SJSA1 (cell line): ENCODE measurements around the gene MBOAT7. TPM values are rescaled to one million over a fixed set of nuclear protein-coding genes. Genes with fewer than 3 reads are reported as not detected.
"Not testable (repeated sequence)": the region's sequence is repeated elsewhere in the genome, so short reads cannot be mapped to it uniquely, and the experiment has no call there.

Source experiments
- DNase-seq, 2 experiments: peaks; one replicate each; pipeline ENCODE4 v3.0.0-alpha.2; 2015 to 2020; ENCODE audit warnings: low spot score in 2 of 2, low read depth in 1 of 2
- H3K27ac ChIP-seq: fragments of 250-450 bp; sonication (Bioruptor Pico); 2 replicates; pipeline ENCODE4 v1.5.1; 2020; ENCODE audit warnings: mild to moderate bottlenecking, moderate library complexity
- H3K27me3 ChIP-seq: fragments of 250-450 bp; sonication (Bioruptor Pico); replicated peaks from 2 replicates; pipeline ENCODE4 v1.5.1; 2020; ENCODE audit warnings: mild to moderate bottlenecking, moderate library complexity
- H3K36me3 ChIP-seq: fragments of 250-450 bp; sonication (Bioruptor Pico); 2 replicates; pipeline ENCODE4 v1.5.1; 2020; ENCODE audit warnings: mild to moderate bottlenecking
- H3K4me1 ChIP-seq: fragments of 250-450 bp; sonication (Bioruptor Pico); replicated peaks from 2 replicates; pipeline ENCODE4 v1.6.1; 2021; ENCODE audit warnings: mild to moderate bottlenecking
- H3K4me3 ChIP-seq: fragments of 250-450 bp; sonication (Bioruptor Pico); 2 replicates; pipeline ENCODE4 v1.5.1; 2020; ENCODE audit warnings: mild to moderate bottlenecking
- H3K9me3 ChIP-seq: fragments of 250-450 bp; sonication (Bioruptor Pico); replicated peaks from 2 replicates; pipeline ENCODE4 v1.5.1; 2020; ENCODE audit warnings: mild to moderate bottlenecking
- total RNA-seq: library from RNA; depleted of rRNA; stranded (reverse); fragments of >200 nt; shearing (Covaris generic); gene quantifications from 2 replicates; pipeline ENCODE4 v1.2.3, GENCODE V29; 2014

Gene MBOAT7
- total RNA-seq, 1 experiment from 2014 or later = 118 TPM

DNA sequence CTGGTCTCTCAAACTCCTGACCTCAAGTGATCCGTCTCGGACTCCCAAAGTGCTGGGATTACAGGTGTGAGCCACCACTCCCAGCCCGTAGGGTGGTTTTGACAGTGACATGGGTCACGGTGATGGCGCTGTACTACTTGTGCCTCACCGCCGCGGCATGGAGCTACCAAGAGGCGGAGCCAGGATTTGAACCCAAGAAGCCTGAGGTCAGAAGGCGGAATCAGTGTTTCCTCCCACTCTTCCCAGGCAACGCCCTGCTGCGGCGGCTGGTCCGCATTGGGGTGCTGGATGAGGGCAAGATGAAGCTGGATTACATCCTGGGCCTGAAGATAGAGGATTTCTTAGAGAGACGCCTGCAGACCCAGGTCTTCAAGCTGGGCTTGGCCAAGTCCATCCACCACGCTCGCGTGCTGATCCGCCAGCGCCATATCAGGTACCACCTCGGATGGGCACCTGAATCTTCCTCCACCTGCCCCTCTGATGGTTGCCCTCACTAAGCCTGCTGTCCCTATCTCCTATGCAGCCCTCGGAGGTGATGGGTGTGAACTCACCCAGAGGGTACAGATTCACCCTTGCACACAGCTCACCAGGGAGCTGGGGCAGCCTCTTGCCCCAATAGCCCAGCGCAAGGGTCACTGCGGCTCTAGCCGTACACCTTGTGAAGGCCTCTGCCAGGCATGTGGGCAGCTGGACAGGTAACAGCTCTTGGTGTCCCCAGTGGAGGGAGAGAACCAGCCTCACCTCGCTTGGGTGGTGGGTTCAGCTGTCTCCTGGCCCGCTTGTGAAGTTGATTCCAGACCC, 16.9 kb upstream of the MBOAT7 start:
- Histone ChIP-seq H3K36me3 (peaks cover 87% of the 10 kb centered on the region), H3K4me3 (no peak overlapping the region), H3K4me1 (peaks cover 54% of the 10 kb centered on the region)

DNA sequence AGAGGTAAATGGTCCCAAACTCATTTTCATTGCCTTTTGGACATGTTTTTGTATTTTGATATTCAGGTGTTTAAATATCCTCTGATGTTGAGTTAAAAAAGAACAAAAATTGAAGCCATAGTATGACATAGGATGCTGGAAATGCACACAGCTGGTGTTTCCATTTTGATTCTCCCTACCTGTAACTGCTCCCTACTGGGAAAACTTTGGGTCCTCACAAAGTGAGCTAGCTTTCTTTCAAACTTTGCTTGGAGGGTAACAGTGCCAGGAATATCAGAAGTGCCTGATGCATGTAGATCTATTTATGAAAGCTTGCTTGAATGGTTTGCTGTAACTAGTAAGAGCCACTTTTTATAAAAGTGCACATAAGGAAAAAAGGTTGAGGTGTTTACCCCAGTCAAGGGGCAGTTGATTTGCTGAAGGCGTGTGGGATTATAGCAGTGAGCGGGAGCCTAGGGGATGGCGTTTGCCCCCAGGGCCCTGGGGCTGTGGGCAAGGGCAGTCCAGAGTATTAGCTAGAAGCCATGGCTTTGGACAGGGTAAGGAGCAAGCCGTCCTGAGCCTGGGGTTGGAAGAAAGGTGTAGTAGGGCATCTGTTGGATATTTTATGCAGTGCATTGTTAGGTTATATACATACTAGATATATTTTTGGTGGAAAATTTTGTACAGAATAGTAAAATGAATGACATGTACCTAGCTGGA, 15.5 kb upstream of the MBOAT7 start:
- peaks cover 90% of the 10 kb centered on the region for H3K36me3 ChIP-seq

More for the DNA sequence above, 16.9 kb upstream of the MBOAT7 start:
- Histone ChIP-seq H3K9me3 (0 out of 2 replicates have a peak, but pooled peaks cover 3% of the 10 kb centered on the region), H3K27me3 (no peaks in the 10 kb centered on the region), H3K27ac (no peak overlapping the region)
- DNase-seq = no peak

DNA sequence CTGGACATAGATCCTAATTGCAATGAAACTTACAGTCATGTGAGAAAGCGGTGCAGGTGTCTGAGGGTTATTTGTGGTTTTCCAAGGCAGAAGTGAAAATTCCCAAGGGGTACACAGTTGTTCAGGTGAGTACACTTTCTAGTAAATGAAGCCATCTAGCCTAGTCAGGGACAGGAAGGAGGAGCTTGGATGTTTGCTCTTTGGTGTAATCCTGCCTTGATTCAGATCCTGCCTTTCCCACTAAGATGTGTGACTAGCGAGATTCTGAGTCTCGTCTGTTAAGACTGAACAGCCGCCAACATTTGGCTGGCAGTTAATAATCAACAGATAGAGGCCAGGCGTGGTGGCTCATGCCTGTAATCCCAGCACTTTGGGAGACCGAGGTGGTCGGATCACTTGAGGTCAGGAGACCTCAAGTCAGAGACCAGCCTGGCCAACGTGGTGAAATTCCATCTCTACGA, 13.8 kb upstream of the MBOAT7 start:
- Histone ChIP-seq H3K4me3 (no peak overlapping the region), H3K9me3 (0 out of 2 replicates have a peak, but pooled peaks cover 3% of the 10 kb centered on the region), H3K4me1 (peaks cover 36% of the 10 kb centered on the region), H3K36me3 (peaks cover 76% of the 10 kb centered on the region), H3K27ac (no peak overlapping the region), H3K27me3 (no peaks in the 10 kb centered on the region)
- no peak for DNase-seq

More for the DNA sequence above, 15.5 kb upstream of the MBOAT7 start:
- H3K4me3 ChIP-seq = no peak overlapping the region
- peaks cover 53% of the 10 kb centered on the region for H3K4me1 ChIP-seq
- H3K27me3 ChIP-seq = no peaks in the 10 kb centered on the region
- H3K9me3 ChIP-seq = 0 out of 2 replicates have a peak, but pooled peaks cover 3% of the 10 kb centered on the region
- H3K27ac ChIP-seq = no peak overlapping the region
- no peak for DNase-seq

DNA sequence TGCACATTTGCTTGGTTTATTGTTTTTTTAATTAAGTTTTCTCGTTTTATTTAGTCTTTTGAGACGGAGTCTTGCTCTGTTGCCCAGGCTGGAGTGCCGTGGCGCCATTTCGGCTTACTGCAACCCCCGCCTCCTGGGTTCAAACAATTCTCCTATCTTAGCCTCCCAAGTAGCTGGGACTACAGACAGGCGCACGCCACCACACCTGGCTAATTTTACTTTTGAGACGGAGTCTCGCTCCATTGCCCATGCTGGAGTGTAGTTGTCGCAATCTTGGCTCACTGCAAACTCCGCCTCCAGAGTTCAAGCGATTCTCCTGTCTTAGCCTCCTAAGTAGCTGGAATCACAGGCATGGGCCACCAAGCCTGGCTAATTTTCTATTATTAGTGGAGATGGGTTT, 12.6 kb upstream of the MBOAT7 start:
- Histone ChIP-seq H3K4me1 (peaks cover 31% of the 10 kb centered on the region), H3K4me3 (peak overlapping the region; percentile 62), H3K9me3 (0 out of 2 replicates have a peak, but pooled peaks cover 3% of the 10 kb centered on the region), H3K36me3 (peaks cover 64% of the 10 kb centered on the region), H3K27me3 (no peaks in the 10 kb centered on the region), H3K27ac (no peak overlapping the region)
- DNase-seq = no peak

DNA sequence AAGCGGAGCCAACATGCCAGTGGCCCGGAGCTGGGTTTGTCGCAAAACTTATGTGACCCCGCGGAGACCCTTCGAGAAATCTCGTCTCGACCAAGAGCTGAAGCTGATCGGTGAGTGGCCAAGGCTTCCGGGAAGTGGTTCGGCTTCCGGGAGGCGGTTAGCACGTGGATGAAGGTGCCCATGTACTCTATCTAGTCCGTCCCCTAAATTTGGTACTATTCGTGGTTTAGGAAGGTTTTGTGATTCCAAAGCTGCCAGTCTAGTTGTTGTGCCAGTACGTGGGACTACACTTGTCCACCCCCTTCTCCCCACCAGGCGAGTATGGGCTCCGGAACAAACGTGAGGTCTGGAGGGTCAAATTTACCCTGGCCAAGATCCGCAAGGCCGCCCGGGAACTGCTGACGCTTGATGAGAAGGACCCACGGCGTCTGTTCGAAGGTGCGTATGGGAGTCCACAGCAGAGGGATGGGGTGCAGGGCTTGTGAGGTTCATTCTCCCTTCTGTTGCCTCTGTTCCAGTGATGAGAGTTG, 11.9 kb upstream of the MBOAT7 start:
- Histone ChIP-seq H3K4me3 (peak overlapping the region; percentile 62), H3K9me3 (0 out of 2 replicates have a peak, but pooled peaks cover 3% of the 10 kb centered on the region), H3K4me1 (peaks cover 28% of the 10 kb centered on the region), H3K27ac (peak overlapping the region; percentile 82), H3K27me3 (no peaks in the 10 kb centered on the region), H3K36me3 (peaks cover 56% of the 10 kb centered on the region)
- no peak for DNase-seq

DNA sequence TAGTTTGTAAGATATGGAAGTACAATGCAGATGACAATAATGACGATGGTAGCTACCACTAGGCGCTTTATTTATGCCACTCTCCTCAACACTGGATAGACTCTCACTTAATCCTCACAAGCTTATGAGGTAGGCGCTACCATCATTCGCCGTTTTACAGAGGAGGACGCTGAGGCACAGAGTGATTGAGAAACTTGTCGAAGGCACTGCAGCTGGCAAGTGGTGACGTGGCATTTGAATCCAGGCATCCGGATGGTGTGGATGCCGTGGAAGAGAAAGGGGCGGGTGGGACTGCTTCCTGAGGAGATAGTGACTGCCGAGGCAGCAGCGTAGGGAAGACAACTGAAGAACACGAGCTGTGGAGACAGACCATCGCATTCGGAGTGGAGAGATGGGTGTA, 10.0 kb upstream of the MBOAT7 start:
- H3K36me3 ChIP-seq = peaks cover 42% of the 10 kb centered on the region
- H3K4me3 ChIP-seq = no peak overlapping the region
- no peak for DNase-seq

DNA sequence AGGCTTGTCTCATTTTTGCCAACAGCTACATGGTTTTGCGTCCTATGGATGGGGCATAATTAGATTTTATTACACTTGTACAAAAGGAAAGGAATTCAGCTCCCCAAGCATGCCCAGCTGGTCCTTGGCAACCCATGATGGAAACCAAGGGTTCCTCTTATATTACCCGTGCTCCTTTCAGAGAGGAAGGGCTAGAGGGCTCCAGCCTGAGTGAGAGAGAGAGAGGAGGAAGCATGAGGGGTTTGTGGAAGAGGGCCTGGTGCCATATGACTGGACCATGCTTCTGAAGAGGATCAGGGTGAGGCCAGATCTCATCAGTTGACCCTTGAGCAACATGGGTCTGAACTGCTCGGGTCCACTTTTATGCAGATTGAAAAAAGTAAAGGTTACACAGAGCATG, 7.7 kb upstream of the MBOAT7 start:
- DNase-seq = no peak
- peaks cover 25% of the 10 kb centered on the region for H3K36me3 ChIP-seq
- 0 out of 2 replicates have a peak, but pooled peaks cover 3% of the 10 kb centered on the region for H3K9me3 ChIP-seq
- H3K4me1 ChIP-seq = peaks cover 14% of the 10 kb centered on the region
- H3K27ac ChIP-seq = no peak overlapping the region
- no peaks in the 10 kb centered on the region for H3K27me3 ChIP-seq
- H3K4me3 ChIP-seq = no peak overlapping the region

More for the DNA sequence above, 10.0 kb upstream of the MBOAT7 start:
- Histone ChIP-seq H3K4me1 (peaks cover 28% of the 10 kb centered on the region), H3K9me3 (0 out of 2 replicates have a peak, but pooled peaks cover 3% of the 10 kb centered on the region), H3K27ac (no peak overlapping the region), H3K27me3 (no peaks in the 10 kb centered on the region)

DNA sequence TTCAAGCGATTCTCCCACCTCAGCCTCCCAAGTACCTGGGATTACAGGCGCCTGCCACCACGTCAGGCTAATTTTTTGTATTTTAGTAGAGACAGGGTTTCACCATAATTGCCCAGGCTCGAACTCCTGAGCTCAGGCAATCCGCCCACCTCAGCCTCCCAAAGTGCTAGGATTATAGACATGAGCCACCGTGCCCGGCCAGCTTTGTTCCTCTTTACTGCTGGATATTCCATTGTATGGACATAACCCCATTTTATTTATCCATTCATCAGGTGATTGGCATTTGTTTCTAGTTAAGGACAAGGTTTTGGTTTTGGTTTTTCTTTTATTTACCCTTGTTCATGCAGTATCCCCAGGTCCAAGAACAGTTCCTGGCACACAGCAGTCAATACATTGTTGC, 7.2 kb upstream of the MBOAT7 start:
- no peak overlapping the region for H3K4me3 ChIP-seq
- peaks cover 21% of the 10 kb centered on the region for H3K36me3 ChIP-seq
- no peaks in the 10 kb centered on the region for H3K27me3 ChIP-seq
- no peak overlapping the region for H3K27ac ChIP-seq
- no peak for DNase-seq
- peaks cover 12% of the 10 kb centered on the region for H3K4me1 ChIP-seq
- H3K9me3 ChIP-seq = 0 out of 2 replicates have a peak, but pooled peaks cover 2% of the 10 kb centered on the region

DNA sequence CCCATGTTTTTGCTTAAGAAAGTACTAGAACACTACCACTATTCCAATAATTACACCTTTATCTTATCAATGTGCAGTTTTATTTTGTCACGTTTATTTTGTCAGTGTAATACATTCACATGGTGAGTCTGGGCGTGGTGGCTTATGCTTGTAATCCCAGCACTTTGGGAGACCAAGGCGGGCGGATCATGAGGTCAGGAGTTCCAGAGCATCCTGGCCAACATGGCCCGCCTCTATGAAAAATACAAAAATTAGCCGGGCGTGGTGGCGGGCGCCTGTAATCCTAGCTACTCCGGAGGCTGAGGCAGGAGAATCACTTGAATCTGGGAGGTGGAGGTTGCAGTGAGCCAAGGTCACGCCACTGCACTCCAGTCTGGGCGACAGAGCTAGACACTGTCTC, 5.1 kb upstream of the MBOAT7 start:
- not testable (repeated sequence) for H3K27me3 ChIP-seq, H3K27ac ChIP-seq, H3K4me1 ChIP-seq, DNase-seq, H3K4me3 ChIP-seq, H3K9me3 ChIP-seq
- peaks cover 16% of the 10 kb centered on the region for H3K36me3 ChIP-seq

DNA sequence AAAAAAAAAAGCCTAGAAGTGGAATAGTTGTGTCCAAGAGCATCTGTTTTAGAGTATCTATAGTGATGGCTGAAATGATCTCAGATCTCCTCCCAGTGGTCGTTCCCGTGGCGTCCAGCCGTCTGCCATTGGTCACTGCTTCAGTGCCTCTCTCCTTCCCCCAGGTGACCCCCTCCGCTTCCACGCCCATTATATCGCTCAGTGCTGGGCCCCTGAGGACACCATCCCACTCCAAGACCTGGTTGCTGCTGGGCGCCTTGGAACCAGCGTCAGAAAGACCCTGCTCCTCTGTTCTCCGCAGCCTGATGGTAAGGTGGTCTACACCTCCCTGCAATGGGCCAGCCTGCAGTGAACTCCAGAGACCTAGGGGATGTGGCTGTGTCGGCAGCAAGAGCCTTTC, 3.6 kb upstream of the MBOAT7 start:
- no peaks in the 10 kb centered on the region for H3K27me3 ChIP-seq
- peaks cover 21% of the 10 kb centered on the region for H3K36me3 ChIP-seq
- no peak for DNase-seq
- no peak overlapping the region for H3K27ac ChIP-seq
- H3K4me1 ChIP-seq = peaks cover 11% of the 10 kb centered on the region
- H3K9me3 ChIP-seq = no peaks in the 10 kb centered on the region
- no peak overlapping the region for H3K4me3 ChIP-seq

DNA sequence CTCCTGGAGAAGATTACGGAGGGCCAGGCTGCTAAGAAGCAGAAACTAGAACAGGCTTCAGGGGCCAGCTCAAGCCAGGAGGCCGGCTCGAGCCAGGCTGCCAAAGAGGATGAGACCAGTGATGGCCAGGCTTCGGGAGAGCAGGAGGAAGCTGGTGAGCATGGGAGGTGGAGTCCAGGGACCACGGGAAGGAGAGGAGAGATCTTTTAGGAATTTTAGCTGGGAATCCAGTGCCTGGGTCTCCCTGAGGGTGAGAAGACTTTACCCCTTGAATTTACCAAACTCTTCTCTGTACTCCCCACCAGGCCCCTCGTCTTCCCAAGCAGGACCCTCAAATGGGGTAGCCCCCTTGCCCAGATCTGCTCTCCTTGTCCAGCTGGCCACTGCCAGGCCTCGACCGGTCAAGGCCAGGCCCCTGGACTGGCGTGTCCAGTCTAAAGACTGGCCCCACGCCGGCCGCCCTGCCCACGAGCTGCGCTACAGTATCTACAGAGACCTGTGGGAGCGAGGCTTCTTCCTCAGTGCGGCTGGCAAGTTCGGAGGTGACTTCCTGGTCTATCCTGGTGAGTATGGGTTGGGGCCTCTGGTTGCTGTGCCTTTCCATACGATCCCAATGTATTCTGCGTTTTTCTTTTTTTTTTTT, 2.6 kb upstream of the MBOAT7 start:
- H3K4me3 ChIP-seq = peak overlapping the region; percentile 88
- no peak for DNase-seq
- H3K9me3 ChIP-seq = no peaks in the 10 kb centered on the region
- H3K36me3 ChIP-seq = peaks cover 29% of the 10 kb centered on the region
- no peak overlapping the region for H3K27ac ChIP-seq
- no peaks in the 10 kb centered on the region for H3K27me3 ChIP-seq
- H3K4me1 ChIP-seq = peaks cover 13% of the 10 kb centered on the region

DNA sequence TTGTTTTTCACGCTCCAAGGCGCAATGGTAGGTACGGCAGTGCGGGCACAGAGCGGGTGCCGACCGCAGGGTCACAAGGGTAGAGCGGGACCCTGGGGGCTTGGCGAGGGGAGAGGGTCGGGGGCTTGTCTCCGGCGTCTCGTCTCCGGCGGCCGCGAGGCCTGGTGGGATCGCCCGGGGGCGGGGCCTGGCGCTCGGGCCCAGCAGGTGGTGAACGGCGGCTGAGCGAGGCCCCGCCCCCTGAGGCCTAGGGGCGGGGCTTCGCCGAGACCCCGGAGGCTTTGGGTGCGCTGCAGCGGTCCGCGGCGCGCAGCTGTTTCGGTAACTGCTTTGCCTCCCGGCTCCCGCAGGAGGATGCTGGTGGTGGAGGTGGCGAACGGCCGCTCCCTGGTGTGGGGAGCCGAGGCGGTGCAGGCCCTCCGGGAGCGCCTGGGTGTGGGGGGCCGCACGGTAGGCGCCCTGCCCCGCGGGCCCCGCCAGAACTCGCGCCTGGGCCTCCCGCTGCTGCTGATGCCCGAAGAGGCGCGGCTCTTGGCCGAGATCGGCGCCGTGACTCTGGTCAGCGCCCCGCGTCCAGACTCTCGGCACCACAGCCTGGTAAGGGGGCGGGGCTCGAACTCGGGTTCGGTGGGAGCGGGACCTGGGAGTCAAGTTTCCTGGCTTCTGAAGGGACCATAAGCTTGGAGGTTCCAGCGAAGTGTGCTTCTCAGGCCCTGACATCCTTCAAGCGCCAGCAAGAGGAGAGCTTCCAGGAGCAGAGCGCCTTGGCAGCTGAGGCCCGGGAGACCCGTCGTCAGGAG, 1.8 kb upstream of the MBOAT7 start, which contains the start of gene TSEN34:
TSEN34 (plus strand) TSS at position 298 of the 800 bp plus-strand sequence; CDS start at position 355, 57 bp downstream.
- Histone ChIP-seq H3K4me3 (peak within 1 kb of the TSS; percentile 88), H3K36me3 (peaks cover 36% of the 10 kb centered on the region), H3K27me3 (no peaks in the 10 kb centered on the region), H3K27ac (peak within 1 kb of the TSS; percentile 96), H3K9me3 (no peaks in the 10 kb centered on the region), H3K4me1 (peaks cover 13% of the 10 kb centered on the region)
- DNase-seq = peak; percentile 84 to 96
